H1 (cell line): Measurements from ENCODE around the gene HOXB4.

Experiments used
- ATF2 ChIP-seq: IDR thresholded peaks from 2 replicates; pipeline ENCODE4 v1.6.1; 2012; ENCODE audit warnings: low read length, inconsistent platforms
- CHD1 ChIP-seq: IDR thresholded peaks from 2 replicates; pipeline ENCODE4 v1.6.1; 2012; ENCODE audit warnings: low read depth, low read length, improper control_type of control experiment
- CTCF ChIP-seq, 3 experiments: IDR thresholded peaks; 1 replicate in 2 of 3; 2 replicates in 1 of 3; pipeline versions ENCODE4 v1.5.1 to v1.6.1; 2011; ENCODE audit warnings: low read length in 3 of 3, mild to moderate bottlenecking in 3 of 3, inconsistent platforms in 2 of 3, low read depth in 1 of 3, moderate library complexity in 1 of 3; ENCODE audit not compliant: insufficient read depth in 1 of 3; ENCODE audit errors: control extremely low read depth in 1 of 3
- EZH2 ChIP-seq: fragments of 200-600 bp; sonication (generic); IDR thresholded peaks from 2 replicates; pipeline ENCODE4 v1.7.1; 2012; ENCODE audit warnings: low read depth, mild to moderate bottlenecking, moderate library complexity, low read length, inconsistent platforms; ENCODE audit not compliant: severe bottlenecking
- HDAC6 ChIP-seq: IDR thresholded peaks from one replicate; pipeline ENCODE4 v1.7.1; 2012; ENCODE audit warnings: low read depth, mild to moderate bottlenecking, inconsistent platforms, low read length, moderate library complexity
- MAFK ChIP-seq: IDR thresholded peaks from 2 replicates; pipeline ENCODE4 v1.6.1; 2012; ENCODE audit warnings: low read depth, mild to moderate bottlenecking, improper control_type of control experiment, low read length
- POLR2AphosphoS5 ChIP-seq: IDR thresholded peaks from 2 replicates; pipeline ENCODE4 v1.6.1; 2011; ENCODE audit warnings: low read depth, low read length
- RFX5 ChIP-seq: IDR thresholded peaks from 2 replicates; pipeline ENCODE4 v1.6.1; 2011; ENCODE audit warnings: low read depth, low read length, improper control_type of control experiment, borderline replicate concordance
- RXRA ChIP-seq: IDR thresholded peaks from 2 replicates; pipeline ENCODE4 v1.6.1; 2011; ENCODE audit warnings: low read depth, mild to moderate bottlenecking, low read length, moderate library complexity; ENCODE audit not compliant: insufficient read depth
- SIX5 ChIP-seq: IDR thresholded peaks from 2 replicates; pipeline ENCODE4 v1.6.1; 2011; ENCODE audit warnings: mild to moderate bottlenecking, low read depth, low read length
- SUZ12 ChIP-seq: fragments of 200-600 bp; sonication (generic); IDR thresholded peaks from 2 replicates; pipeline ENCODE4 v1.6.1; 2012; ENCODE audit warnings: mild to moderate bottlenecking, inconsistent platforms, low read length, moderate library complexity, mixed read lengths
- USF2 ChIP-seq: IDR thresholded peaks from 2 replicates; pipeline ENCODE4 v1.6.1; 2011; ENCODE audit warnings: low read length, improper control_type of control experiment

- TF ChIP-seq POLR2AphosphoS5 (no peak), CTCF (IDR thresholded peaks at IDR 0.05; ENCODE audit: control extremely low read depth in 1 of 3, insufficient read depth in 1 of 3, low read depth in 1 of 3, low read length in 3 of 3) (no peak), RFX5 (no peak), SIX5 (no peak), ATF2 (no peak), SUZ12 (no peak), EZH2 (no peak), USF2 (no peak), HDAC6 (no peak), RXRA (no peak), CHD1 (no peak), MAFK (no peak)
These were observed 40.8 kb downstream of the HOXB4 start for GRCh38 chr17:48537316-48537715.
